ENCODE results near the gene SPTA1.
"Not testable (repeated sequence)": the region's sequence is repeated elsewhere in the genome, so short reads cannot be mapped to it uniquely, and the experiment has no call there.

SPTA1 gene

GRCh38 chr1:158686111-158687009 is at the start of gene SPTA1:
SPTA1 (minus strand) TSS chr1:158686715; CDS start chr1:158686517, 198 bp downstream.
- no peak for DNase-seq

DNA sequence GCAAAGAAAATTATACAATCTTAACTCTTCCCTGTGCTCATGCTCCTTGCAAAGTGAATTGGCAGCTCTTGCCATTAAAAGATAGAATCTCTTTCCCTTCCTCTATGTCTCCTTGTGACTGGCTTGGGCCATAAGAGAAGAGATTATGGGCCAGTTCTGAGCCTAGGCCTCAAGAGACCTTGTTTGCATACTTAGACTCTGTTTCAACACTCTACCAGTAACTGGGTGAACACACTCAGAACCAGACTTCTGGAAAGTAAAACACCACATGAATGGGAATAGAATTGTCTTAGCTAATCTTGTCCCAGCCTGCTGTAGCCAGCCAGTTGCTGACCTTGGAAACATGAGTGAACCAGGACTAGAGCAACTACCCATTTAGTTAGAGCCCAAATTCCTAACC is 49.3 kb upstream of the SPTA1 start:
- DNase-seq: no peak

- no peak for DNase-seq
Observed at GRCh38 chr1:158732524-158732923, 46.0 kb upstream of the SPTA1 start.

DNA sequence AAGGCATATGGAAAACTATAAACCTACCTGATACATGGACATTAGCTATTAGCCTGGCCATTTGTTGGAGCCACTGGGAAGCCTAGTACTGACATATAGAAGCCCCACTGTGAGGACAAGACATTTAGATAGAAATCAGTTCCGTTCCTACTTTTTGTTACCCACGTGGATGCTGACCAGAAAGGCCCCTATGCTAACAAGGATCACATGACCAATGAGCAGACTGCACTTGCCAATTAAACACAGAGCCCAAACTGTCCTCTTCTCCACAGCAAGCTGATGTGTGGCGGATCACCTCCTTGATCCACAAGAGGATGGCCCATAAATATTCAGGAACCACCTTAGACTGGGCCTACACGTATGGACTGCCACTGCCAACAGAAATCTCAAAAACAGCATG is 45.2 kb upstream of the SPTA1 start:
- DNase-seq: no peak

GRCh38 chr1:158730453-158730852 is 43.9 kb upstream of the SPTA1 start:
- DNase-seq: no peak

DNA sequence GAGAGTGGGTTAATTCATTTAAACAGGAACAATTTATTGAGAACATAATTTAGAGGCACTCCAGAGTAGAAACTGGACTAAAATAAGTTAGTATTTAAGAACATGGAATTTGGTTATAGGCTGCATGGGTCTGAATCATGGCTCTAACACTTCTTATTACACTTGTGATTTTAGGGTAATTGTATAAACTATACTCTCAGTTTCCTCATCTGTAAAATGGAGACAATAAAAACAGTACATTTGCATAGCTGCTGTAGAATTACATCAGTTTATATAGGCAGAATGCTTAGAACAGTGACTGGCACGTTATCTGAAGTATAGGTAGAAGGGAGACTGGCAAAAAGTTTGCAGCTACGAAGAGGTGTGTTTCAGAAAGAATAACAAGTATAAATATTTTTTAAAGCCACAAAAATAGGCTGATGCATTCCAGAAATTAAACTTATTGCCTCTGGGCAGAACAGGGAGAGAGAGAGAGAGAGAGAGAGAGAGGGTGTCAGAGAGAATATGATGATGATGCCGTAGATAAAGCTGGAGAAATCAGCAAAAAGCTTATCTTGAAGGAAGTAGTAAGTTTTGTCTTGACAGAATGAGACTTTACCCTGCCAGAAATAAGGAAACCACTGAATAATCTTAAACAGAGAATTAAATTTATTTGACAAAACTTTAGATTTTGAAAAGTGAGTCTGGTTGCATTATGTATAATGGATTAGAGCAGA is 42.2 kb upstream of the SPTA1 start:
- DNase-seq: no peak

DNA sequence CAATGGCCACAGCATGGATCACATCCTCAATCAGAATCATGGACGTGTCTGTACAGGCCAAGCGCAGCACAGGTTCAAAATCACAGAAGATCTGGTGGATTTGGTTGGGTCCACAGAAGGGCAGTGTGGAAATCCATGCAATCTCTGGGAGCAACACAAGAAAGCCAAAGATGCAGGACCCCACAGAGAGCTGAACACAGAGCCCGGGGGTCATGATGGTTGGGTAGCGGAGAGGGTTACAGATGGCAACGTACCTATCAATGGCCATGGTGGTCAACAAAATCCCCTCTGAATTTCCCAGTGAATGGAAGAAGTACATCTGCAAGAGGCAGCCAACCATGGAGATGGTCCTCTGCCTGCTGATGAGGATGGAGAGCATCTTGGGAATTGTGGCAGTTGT is 37.9 kb upstream of the SPTA1 start:
- DNase-seq: no peak

DNA sequence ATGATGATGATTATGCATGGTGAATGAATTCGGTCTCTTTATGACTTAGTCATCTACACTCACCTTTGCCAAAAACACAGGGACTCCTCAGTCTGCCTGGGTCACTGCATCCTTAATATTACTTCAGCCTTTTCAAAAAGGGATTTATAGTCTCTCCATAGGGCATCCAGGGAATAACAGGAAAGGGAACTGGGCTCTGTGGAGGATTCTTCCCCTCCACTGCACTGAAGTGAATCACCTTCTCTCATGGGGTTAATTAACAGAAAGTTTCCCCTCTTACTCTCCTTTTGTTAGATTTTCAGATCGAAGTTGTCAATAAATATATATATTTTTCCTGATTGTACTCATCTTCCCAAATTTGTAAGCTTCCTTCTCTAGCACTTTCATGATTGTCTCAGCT is 34.1 kb upstream of the SPTA1 start, which contains the start of gene OR6K3:
Gene OR6K3, minus strand, starts transcription at position 101 of the 400 bp plus-strand sequence. CDS start 2,605 bp downstream, outside the sequence.
- DNase-seq: no peak

GRCh38 chr1:158719664-158720063 is 33.1 kb upstream of the SPTA1 start:
- no peak for DNase-seq

- no peak for DNase-seq
Observed at GRCh38 chr1:158717344-158717743, 30.8 kb upstream of the SPTA1 start.

- DNase-seq: no peak
Observed at GRCh38 chr1:158716335-158716734, 29.8 kb upstream of the SPTA1 start.

- DNase-seq: no peak
Observed at GRCh38 chr1:158714754-158715153, 28.2 kb upstream of the SPTA1 start.

GRCh38 chr1:158711098-158711497 is 24.6 kb upstream of the SPTA1 start:
- DNase-seq: no peak

- no peak for DNase-seq
Observed at GRCh38 chr1:158706096-158706495, 19.6 kb upstream of the SPTA1 start.

DNA sequence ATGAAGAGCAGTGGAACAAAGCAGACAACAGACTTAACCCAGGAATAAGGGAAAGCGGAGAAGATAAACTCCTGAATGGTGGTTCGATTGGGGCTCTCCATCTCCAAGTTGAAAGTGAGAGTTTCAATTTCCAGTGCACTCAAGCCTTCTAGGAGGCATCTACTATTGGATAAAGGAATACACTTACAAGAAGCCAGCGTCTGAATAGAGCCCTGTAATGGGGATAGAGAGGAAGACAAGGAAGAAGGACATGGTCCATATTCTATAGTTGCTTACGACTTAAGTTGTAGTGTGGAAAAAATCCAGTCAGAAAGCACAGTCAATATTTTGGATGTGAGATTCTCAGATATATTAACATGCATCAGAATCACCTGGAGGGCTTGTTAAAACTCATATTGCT is 14.0 kb upstream of the SPTA1 start, which contains the start of gene OR6K2:
Gene OR6K2, minus strand, starts transcription at position 101 of the 400 bp plus-strand sequence. Its CDS starts 0 bp downstream, at position 101.
- DNase-seq: no peak

DNA sequence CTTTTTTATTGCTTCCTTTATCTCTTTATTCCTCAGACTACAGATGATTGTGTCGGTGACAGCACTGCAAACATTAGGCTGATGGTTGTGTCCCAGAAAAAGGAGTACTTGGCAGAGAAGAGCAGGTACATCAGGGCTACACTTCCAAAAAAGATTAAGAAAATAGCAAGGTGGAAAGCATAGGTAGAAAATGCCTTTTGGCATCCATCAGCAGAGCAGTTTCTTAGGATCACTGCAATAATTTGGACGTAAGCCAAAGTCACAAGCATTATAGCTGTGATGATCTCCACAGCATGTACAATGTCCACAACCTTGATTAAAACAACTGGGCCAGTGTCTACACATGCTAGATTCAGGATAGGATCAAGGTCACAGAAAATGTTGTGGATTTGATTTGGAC is 8.1 kb upstream of the SPTA1 start:
- no peak for DNase-seq

DNA sequence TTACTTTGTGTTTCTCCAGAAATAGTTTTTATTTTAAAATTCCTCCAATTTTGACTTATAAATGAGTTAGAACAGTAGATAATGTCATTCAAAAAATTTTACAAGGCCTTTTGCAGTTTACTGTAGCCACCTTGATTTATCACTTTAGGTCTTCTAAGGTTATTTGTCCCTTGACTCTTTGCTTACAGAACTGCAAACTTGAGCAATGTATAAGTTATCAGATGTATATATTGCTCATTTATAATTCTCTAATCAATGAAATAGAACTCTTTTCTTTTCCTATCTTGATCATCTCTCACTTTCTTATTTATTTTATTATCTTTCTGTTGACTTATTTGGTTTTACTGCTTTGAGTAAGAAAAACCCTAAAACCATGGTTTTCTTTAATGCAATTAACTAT is 5.8 kb upstream of the SPTA1 start:
- no peak for DNase-seq

- no peak for DNase-seq
Observed at GRCh38 chr1:158691907-158692306, 5.4 kb upstream of the SPTA1 start.

DNA sequence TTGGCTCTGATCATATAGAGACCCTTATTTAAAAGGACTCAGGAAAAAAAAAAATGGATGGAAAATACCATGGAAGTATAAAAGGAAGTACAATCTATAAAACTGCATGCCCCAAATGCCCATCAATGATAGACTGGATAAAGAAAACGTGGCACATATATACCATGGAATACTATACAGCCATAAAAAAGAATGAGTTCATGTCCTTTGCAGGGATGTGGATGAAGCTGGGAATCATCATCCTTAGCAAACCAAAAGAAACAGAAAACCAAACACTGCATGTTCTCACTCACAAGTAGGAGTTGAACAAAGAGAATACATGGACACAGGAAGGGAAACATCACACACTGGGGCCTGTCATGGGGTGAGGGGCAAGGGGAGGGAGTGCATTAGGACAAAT is 4.6 kb upstream of the SPTA1 start:
- not testable (repeated sequence) for DNase-seq

- DNase-seq: no peak
Observed at GRCh38 chr1:158689875-158690274, 3.4 kb upstream of the SPTA1 start.

DNA sequence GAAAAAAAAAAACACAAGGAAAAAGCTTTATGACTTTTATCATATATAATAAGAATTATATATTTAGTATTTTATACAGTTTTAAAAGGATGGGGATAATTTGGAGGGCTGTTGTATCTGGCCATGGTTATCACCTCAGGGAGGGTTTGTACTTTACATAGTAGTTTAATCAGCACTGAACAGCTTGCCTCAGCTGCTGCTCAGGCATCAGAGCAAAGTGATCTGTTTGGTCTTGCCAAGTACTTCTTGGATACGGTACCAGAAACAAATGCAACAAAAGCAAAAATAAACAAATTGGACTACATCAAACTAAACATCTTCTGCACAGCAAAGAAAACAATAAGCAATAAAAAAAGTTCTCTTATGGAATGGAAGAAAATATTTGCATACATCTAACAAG is 2.6 kb upstream of the SPTA1 start:
- no peak for DNase-seq

DNA sequence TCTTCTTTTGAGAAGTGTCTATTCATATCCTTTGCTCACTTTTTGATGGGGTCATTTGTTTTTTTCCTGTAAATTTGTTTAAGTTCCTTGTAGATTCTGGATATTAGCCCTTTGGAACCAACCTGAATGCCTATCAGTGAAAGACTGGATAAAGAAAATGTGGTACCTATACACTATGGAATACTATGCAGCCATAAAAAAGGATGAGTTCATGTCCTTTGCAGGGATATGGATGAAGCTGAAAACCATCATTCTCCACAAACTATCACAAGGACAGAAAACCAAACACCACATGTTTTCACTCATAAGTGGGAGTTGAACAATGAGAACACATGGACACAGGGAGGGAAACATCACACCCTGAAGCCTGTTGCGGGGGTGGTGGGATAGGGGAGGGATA is 1.8 kb upstream of the SPTA1 start:
- not testable (repeated sequence) for DNase-seq

DNA sequence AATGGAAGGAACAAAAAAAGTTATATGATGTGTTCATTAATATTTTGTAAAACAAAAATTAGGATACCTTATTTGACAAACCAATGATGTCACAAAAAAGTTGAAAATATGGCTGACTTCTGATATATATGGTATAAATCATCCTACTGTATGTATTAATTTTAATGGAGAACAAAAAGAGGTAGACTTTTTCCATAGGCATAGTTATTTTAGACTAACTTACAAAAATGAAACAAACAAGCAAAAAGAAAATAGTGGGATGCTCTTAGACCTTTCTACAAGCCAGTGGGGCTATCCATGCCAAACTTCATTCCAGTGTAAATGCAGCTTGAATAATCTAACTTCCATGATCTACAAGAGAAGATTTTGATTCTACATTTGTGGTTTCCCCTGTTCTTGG is 522 bp upstream of the SPTA1 start:
- no peak for DNase-seq

- DNase-seq: no peak
Observed at GRCh38 chr1:158685085-158685484, 1.4 kb downstream of the SPTA1 start.
